Fibroblast of lung (primary cell): Measurements from ENCODE around the gene CENPE.

Experiments
- EZH2 ChIP-seq: IDR thresholded peaks from 2 replicates; pipeline ENCODE4 v1.5.1; 2012; ENCODE audit warnings: low read length, control low read depth, mild to moderate bottlenecking; ENCODE audit errors: missing control alignments
- TF ChIP-seq, protein P1 (sequence below), 2 donors: IDR thresholded peaks in 1 of 2; conservative IDR thresholded peaks in 1 of 2; 1 replicate in 1 of 2; 2 replicates in 1 of 2; pipeline ENCODE4 v1.5.1; 2011 to 2012; ENCODE audit warnings: low read length in 2 of 2, control low read depth in 1 of 2, inconsistent platforms in 1 of 2, low read depth in 1 of 2, mild to moderate bottlenecking in 1 of 2

- TF ChIP-seq EZH2: no peak
- TF ChIP-seq, protein P1, sequence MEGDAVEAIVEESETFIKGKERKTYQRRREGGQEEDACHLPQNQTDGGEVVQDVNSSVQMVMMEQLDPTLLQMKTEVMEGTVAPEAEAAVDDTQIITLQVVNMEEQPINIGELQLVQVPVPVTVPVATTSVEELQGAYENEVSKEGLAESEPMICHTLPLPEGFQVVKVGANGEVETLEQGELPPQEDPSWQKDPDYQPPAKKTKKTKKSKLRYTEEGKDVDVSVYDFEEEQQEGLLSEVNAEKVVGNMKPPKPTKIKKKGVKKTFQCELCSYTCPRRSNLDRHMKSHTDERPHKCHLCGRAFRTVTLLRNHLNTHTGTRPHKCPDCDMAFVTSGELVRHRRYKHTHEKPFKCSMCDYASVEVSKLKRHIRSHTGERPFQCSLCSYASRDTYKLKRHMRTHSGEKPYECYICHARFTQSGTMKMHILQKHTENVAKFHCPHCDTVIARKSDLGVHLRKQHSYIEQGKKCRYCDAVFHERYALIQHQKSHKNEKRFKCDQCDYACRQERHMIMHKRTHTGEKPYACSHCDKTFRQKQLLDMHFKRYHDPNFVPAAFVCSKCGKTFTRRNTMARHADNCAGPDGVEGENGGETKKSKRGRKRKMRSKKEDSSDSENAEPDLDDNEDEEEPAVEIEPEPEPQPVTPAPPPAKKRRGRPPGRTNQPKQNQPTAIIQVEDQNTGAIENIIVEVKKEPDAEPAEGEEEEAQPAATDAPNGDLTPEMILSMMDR (conservative IDR thresholded peaks at IDR 0.05 in 1 of 2, IDR thresholded peaks at IDR 0.05 in 1 of 2; ENCODE audit: low read depth in 1 of 2, low read length in 2 of 2): no peak
These were observed 36.0 kb downstream of the CENPE start for GRCh38 chr4:103162176-103162575.
